MM.1S (cell line): Measurements from ENCODE around the gene INSM2.

ENCODE experiments used
- CTCF ChIP-seq: fragments of 300-600 bp; sonication (generic); IDR thresholded peaks from 2 replicates; pipeline ENCODE4 v1.5.1; 2016; ENCODE audit warnings: antibody characterized with exemption, low read length, mixed read lengths
- EZH2phosphoT487 ChIP-seq: fragments of 300-600 bp; sonication (generic); IDR thresholded peaks from 2 replicates; pipeline ENCODE4 v1.6.1; 2018; ENCODE audit warnings: antibody characterized with exemption, low read length

GRCh38 chr14:35515916-35516315 is 18.0 kb upstream of the INSM2 start:
- TF ChIP-seq CTCF (no peak), EZH2phosphoT487 (no peak)
